HG02852 (cell line): Measurements from ENCODE around the gene SLC29A1.
"Not testable (repeated sequence)": the region's sequence is repeated elsewhere in the genome, so short reads cannot be mapped to it uniquely, and the experiment has no call there.

Source experiments
- ATAC-seq: cut with Tn5 transposase; IDR thresholded peaks from one replicate; pipeline ENCODE4 v1.9.1; 2021; ENCODE audit warnings: mild to moderate bottlenecking, moderate library complexity; ENCODE audit not compliant: unreplicated experiment

Gene SLC29A1

DNA sequence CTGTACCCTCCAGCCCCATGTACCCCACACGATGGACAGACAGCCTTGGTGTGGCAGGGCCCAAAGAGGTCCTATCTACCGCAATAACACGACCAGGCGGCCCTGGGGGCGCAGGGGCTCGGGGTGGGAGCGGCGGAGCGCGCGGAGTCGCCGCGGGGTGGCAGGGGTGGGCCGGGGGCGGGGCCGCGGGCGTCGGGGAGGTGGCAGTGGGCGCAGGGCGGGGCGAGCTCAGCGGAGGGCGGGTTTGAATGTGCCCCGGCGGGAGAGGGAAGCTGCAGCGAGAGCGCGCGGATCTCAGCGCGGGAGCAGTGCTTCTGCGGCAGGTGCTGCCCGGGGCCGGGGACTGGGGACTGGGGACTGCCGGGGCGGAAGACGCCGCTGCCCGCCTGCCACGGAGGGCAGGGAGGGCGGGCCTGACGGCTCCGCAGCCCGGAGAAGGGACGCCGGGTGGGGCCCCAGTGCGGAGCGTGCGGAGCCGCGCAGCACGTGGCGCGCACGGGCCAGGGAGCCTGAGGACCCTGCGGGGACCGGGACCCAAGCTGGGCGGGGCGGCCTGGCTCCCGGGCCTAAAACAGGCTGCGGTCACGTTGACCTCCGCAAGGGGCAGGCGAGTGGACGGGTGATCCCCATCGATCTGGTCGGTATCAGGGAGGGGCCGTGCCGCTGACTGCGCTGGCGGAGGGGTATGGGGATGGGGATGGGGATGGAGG lies at the start of gene SLC29A1:
TSS of gene SLC29A1 (plus strand) at position 277 of the 710 bp plus-strand sequence. CDS start 3,719 bp downstream, outside the sequence.
- peak; percentile 39 for ATAC-seq

DNA sequence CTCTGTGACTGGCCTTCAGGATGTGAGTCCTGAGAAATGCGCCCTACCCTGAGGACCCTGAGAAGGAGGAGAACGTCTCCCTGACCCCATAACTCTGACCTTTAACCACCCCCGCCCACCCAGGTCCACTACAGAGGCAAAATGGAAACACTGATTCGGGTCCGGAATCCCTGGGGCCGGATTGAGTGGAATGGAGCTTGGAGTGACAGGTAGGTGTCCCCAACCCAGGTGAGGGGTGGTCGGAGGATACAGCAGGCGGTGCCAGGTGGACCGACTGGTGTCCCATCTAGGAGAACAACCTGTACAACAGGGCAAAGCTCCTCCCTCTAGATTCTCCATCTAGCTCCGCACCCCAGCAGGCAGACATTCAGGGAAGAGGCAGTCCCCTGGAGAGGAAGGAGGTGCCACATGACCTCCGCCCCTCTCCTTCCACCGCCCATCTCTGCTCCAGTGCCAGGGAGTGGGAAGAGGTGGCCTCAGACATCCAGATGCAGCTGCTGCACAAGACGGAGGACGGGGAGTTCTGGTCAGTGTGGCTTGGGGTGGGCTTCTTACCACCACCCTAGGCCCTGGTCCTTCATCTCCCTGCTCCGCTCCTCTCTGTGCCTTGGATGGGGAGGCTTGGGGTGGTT lies 47.1 kb upstream of the SLC29A1 start:
- ATAC-seq = no peak

- no peak for ATAC-seq
Measured at GRCh38 chr6:44176762-44177509, 46.5 kb upstream of the SLC29A1 start.

DNA sequence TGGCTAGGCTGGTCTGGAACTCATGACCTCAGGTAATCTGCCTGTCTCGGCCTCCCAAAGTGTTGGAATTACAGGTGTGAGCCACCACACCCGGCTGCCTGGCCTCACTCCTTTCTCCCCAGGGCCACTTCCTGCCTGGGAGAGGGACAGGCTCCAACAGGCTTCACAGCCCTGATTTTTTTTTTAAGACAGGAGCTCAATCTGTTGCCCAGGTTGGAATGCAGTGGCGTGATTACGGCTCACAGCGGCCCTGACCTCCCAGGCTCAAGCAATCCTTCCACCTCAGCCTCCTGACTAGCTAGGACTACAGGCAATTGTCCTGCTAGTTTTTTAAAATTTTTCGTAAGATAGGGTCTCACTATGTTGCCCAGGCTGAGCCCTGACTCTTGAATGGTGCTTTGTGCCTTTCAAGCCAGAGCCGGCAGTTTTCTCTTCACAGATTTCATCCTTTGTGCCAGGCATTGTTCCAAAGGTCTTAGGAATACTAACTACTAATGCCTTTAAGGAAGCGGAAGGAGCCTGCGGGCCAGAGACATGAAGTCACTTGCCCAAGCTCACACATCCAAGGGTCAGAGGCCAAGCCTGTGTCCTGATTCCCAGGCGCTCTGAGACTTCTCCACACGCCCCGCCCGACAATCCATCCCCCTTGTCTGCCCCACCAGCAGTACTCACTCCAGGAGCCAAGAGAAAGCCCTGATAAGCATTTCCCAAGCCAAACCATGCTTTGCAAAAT lies 45.5 kb upstream of the SLC29A1 start:
- ATAC-seq = no peak

GRCh38 chr6:44178424-44179071 lies 44.8 kb upstream of the SLC29A1 start:
- ATAC-seq = no peak

DNA sequence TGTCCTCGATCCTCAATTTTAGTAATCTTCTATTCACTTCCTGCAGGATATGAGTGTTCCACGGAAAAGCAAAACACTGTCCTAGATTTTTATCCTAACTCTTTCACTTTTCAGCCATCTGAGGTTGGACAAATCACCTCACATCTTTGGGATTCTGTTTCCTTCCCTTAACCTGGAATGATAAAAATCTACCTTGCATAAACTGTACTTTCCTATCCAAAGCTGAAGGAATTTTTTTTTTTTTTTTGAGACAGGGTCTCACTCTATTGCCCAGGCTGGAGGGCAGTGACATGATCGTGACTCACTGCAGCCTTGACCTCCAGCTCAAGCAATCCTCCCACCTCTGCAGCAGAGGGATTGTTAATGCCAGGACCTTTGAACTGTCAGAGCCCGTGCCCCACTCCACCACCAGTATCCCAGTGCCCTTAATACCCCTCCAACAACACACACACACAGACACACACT lies 44.3 kb upstream of the SLC29A1 start:
- no peak for ATAC-seq

- no peak for ATAC-seq
Measured at GRCh38 chr6:44179648-44180047, 43.7 kb upstream of the SLC29A1 start.

DNA sequence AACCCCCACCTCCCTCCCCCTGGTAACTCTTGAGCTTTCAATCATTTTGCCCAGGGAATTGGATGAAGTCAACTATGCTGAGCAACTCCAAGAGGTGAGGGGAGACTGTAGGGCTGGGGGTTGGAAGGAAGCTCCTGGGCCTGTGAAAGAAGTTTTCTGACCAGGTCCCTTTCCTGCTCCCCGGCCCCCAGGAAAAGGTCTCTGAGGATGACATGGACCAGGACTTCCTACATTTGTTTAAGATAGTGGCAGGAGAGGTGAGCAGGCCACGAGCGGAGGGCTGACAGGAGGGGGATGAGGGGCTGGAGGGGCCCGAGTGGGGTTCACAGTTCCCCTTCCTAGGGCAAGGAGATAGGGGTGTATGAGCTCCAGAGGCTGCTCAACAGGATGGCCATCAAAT lies 43.0 kb upstream of the SLC29A1 start:
- no peak for ATAC-seq

DNA sequence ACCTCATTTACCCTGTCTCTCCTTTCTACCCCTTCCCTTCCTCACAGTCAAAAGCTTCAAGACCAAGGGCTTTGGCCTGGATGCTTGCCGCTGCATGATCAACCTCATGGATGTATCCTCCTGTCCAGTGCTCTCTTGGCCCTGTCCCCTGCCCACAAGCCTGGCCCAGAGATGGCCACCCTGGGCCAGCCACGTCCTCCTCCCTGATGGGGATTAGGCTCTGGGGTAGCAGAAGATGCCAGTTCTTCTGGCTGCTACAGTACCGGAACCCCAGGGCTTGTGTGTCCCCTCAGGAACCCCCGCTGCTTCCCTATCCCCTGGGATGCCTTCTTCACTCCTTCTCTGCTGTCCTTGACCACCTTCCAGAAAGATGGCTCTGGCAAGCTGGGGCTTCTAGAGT lies 42.5 kb upstream of the SLC29A1 start:
- ATAC-seq = no peak

GRCh38 chr6:44181784-44182183 lies 41.6 kb upstream of the SLC29A1 start:
- not testable (repeated sequence) for ATAC-seq

DNA sequence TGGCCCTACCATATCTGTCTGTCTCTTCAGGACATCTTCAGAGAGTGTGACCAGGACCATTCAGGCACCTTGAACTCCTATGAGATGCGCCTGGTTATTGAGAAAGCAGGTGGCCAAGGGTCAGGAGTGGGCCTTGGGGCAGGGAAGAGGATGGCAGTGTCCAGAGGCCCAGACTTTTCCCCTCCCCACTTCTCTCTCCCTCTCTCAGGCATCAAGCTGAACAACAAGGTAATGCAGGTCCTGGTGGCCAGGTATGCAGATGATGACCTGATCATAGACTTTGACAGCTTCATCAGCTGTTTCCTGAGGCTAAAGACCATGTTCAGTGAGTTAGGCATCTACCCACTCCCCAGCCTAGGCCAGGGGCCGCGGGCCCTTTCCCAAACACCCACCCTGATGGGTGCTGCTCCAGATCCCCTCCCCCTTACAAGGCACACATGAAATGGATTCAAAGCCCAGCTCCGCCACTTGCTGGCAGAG lies 40.4 kb upstream of the SLC29A1 start:
- no peak for ATAC-seq

GRCh38 chr6:44183783-44184182 lies 39.6 kb upstream of the SLC29A1 start:
- no peak for ATAC-seq

DNA sequence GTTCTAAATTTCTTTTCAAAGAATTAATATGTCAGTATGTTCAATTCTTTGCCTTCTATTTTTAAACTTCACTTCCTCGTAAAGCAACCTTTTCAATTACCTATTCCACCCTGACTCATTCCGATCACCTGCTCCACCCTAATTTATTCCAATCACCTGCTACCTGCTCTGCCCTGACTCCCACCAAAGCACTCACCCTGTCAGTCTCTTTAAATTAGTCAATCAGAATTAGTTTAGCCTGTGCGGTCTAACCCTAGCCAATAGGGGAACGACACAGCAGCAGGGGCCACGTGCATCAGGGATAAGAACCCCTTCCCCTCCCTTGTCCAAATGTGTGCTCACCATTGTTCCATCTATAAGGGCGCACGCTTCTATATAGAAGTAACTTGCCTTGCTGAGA lies 38.0 kb upstream of the SLC29A1 start:
- ATAC-seq = not testable (repeated sequence)

- no peak for ATAC-seq
Measured at GRCh38 chr6:44185953-44186634, 37.3 kb upstream of the SLC29A1 start.

- no peak for ATAC-seq
Measured at GRCh38 chr6:44186635-44187025, 36.8 kb upstream of the SLC29A1 start.

- no peak for ATAC-seq
Measured at GRCh38 chr6:44188819-44189218, 34.6 kb upstream of the SLC29A1 start.

DNA sequence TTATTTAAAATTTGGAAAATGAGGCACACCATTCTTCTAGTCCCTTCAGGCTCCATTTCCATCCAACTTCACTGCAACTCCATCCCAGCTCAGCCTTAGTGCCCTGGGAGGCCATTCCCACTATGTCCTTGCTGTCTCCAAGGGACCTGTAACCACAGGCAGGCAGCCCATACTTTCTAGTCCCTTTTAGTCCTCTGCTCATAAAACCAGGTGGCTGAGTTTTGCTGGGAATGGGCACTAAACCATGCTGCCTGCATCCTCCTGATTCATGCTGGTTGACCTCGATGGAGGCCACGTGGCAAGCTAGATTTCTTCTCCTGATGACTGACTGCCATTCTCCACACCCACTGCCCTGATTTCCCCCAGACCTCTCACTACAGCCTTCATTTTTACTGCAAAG lies 34.1 kb upstream of the SLC29A1 start:
- no peak for ATAC-seq

DNA sequence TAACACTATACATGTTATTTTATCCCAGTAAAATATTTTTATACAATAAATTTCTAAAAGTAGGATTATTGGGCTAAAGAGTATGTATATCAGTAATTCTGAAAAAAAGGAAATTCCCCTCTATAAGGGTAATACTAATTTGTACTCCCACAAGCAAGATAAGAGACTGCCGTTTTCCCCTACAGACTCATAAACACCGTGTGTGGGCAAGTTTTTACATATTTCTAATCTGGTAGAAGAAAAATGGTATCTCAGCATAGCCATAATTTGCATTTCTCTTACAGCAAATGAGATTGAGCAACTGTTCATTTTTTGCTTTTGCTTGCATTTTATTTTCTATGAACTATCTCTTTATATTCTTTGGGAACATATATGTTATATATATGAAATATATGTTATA lies 32.7 kb upstream of the SLC29A1 start:
- peak; percentile 90 for ATAC-seq

- ATAC-seq = no peak
Measured at GRCh38 chr6:44192428-44193041, 30.9 kb upstream of the SLC29A1 start.
